GM18508 (cell line): ENCODE data around the gene RNASEH2A.

Experiments used
- ATAC-seq: cut with Tn5 transposase; IDR thresholded peaks from one replicate; pipeline ENCODE4 v1.9.1; 2021; ENCODE audit warnings: moderate number of reproducible peaks; ENCODE audit not compliant: insufficient read depth, unreplicated experiment

The RNASEH2A gene

GRCh38 chr19:12847159-12848139 lies 41.1 kb downstream of the RNASEH2A start:
- ATAC-seq, result no peak

GRCh38 chr19:12856653-12857052 lies 50.3 kb downstream of the RNASEH2A start:
- no peak for ATAC-seq

GRCh38 chr19:12858041-12858928 lies 51.9 kb downstream of the RNASEH2A start:
- ATAC-seq, result no peak

GRCh38 chr19:12859546-12859945 lies 53.2 kb downstream of the RNASEH2A start:
- ATAC-seq, result no peak
